Umbilical cord (tissue), 2 donors: ENCODE measurements around the gene SMG6. TPM values are rescaled to one million over a fixed set of nuclear protein-coding genes. Genes with fewer than 3 reads are reported as not detected.
A peak's percentile ranks its signal among the peaks of the same experiment; 100 is the strongest.

Experiments used
- DNase-seq: peaks from one replicate; pipeline ENCODE4 v3.0.0-alpha.2; 2015; ENCODE audit warnings: low spot score
- total RNA-seq: library from RNA; depleted of rRNA; stranded (reverse); fragments of >200 nt; gene quantifications from one replicate; pipeline ENCODE4 v1.2.3, GENCODE V29; 2014; ENCODE audit warnings: low replicate concordance; ENCODE audit not compliant: insufficient read depth

The SMG6 gene
- total RNA-seq, 1 donor from 2014 or later, result 29.1 TPM

DNA sequence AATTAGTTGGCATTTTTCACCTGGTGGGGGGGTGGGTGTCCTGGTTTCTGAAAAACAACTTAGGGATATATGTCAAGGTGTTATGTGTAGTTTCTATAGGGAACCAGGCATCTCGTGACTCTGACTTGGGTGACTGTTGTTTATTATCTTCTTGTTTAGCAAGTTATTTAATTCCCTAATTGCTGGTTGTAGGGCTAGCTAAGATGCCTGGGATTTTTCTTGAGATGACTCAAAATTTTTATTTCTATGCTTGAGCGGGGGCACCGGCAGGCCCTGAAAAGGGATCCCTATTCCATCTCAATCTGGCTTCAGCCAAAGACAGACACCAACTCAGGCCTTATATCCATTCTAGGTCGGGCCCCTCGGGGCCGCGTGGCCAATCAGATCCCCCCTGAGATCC, 270.4 kb downstream of the SMG6 start:
- no peak for DNase-seq

GRCh38 chr17:2030779-2031163, 272.8 kb downstream of the SMG6 start:
- DNase-seq, result no peak

- DNase-seq, result peak; percentile 85
Observed at GRCh38 chr17:2029911-2030778, 273.4 kb downstream of the SMG6 start, which contains the start of gene DPH1. Gene DPH1, plus strand, starts transcription at chr17:2030153. Its CDS starts 17 bp downstream, at chr17:2030170.

DNA sequence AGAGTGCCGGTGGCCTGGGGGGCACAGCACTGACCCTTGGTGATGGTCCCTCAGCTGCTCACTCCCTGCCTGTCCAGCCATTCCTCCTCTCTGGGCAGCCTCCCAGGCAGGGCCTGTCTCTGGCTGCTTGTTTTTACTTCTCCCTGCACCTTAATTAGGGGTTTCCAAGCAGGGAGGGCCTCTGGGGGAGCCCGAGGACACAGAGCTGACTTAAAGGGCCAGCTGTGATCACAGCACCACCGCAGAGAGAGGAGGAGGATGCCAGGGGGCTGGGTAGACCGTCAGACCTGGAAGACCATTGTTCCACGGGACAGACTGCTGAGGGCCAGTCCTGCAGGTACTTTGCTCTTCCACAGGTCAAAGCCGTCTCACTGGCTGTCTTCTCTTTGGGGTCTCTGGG, 274.8 kb downstream of the SMG6 start:
- no peak for DNase-seq

GRCh38 chr17:2028234-2028614, 275.4 kb downstream of the SMG6 start:
- no peak for DNase-seq

DNA sequence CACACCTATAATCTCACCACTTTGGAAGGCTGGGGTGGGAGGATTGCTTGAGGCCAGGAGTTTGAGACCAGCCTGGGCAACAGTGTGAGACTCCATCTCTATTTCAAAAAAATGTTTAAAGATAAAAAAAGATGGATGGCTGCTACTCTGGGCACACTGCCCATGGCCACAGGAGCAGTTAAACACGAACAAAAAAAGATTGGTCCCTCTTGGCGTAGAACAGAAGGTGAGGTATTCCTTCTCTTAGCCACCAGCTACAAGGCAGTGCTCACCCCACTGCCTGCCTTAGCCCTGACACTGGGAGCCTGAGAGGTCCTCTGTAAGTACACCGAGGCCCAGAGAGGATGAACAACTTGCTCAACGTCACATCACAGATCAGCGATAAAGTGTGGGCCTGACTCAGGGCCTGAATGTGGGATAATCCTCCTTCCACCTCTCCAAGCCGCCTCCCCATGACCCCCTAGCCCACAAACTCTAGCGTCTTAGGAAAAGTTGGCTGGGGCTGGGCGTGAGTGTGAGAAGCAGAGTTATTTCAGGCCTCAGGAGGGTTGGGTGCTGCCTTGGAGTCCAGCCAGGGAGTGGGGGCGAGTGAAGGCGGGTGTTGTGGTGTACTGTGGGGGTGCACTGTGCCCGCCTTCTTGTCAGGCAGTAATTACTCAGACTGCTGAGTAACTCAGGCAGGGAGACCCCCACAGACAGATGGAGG, 275.9 kb downstream of the SMG6 start:
- DNase-seq, result no peak

DNA sequence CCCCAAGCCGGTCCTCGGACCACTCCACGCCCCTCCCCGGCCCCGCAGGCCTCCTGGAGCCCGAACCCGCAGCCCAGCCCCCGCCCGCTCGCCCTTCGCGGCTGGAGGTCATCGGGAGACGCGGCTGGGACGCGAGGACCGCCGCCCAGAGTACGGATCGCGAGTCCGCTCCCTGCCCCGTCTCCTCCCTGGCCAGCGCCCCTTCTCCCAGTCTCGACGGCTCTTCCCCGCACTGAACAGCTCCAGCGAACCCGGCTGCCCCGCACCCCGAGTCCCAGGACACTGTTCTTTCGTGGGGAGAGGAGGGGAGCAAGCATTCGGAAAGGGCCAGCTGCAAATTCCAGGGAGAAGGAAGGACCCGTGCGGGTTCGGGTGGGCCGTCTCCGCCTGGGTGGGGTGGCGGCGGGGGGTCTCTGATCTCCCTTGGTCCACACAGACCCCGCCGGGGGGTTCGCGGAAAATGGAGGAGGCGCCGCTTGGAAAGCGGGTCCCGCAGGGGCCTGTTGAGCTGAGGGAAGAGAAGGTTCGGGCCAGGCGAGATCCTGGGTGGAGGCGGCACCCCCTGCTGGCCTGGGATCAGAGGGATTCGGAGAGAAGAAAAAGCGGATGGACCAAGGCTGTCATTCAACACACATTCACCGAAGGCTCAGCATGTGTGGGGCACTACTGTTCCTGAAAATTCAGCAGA, 277.8 kb downstream of the SMG6 start:
- DNase-seq, result peak; percentile 56

GRCh38 chr17:2025220-2025621, 278.4 kb downstream of the SMG6 start, which contains the start of gene RTN4RL1:
Gene RTN4RL1, minus strand, starts transcription at chr17:2025334. Its CDS starts 469 bp downstream, at chr17:2024865.
- peak; percentile 70 for DNase-seq

- no peak for DNase-seq
Observed at GRCh38 chr17:2024572-2025219, 278.9 kb downstream of the SMG6 start.

DNA sequence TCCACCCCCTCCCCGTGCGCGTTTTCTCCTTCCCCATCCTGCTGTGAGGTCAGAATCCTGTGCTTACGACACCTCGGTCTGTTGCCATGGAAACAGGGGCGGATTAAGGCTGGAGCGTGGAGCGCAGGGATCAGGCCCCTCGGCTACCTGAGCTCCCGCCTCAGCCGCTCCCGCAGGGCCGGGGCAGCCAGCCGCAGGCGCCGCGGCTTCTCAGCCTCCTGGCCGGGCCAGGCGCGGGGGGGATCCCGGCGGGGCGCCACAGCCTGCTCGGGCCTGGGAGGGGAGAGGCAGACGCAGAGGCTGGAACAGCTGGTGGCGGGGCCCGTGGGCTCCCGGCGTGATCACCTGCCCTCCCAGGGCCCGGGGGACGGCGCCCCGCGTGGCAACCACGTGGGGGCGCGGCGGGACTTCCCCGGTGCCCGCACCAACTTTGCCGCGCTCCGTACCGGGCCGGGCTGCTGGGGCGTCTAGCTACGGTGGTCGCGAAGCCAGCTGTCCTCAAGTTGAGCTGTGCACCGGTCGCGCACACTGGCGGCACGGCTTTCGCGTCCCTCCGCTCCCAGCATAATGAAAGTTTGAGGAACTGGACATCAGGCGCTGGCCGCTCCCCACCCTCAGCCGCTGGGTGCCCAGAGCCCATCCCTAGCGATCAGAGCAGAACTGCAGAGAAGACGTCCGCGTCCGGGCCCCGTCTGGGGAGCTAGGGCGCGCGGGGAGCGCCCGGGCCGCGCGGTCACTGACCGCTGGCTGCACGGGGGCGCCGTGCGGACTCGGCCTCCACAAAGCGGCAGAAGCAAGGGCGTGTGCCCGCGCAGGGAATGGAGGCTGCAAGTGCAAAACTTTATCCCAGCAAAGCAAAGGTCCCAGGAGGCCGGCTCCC, 279.7 kb downstream of the SMG6 start:
- DNase-seq, result peak; percentile 48

GRCh38 chr17:2023256-2023655, 280.3 kb downstream of the SMG6 start:
- DNase-seq, result no peak

DNA sequence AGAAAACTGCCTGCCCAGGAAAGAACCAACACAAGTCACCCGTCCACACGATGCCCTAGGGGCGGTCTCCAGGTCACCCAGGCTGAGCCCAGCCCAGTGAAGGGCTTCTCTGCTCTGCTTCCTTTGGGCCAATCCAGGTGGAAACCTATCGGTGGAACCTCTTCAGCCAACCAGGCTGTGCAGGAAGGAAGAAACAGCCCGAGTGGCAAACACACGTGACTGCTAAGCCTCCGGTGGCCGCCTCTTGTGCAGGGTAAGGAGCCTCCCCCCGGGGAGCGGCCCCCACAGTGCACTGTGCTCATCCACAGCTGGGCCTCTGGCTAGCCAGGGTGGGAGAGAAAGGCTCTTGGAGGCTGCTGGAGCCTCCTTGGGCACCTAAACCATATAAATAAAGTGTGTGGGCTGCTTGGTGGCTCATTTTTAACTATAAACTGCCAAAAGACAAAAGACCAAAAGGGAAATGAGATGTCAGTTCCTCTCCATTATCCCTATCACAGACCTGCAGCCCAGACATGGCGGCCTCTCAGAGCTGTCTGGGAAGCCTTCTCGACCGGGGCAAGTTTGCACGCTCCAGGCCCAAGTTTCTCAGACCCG, 280.8 kb downstream of the SMG6 start:
- DNase-seq, result no peak

GRCh38 chr17:2020721-2021120, 282.9 kb downstream of the SMG6 start:
- DNase-seq, result no peak

DNA sequence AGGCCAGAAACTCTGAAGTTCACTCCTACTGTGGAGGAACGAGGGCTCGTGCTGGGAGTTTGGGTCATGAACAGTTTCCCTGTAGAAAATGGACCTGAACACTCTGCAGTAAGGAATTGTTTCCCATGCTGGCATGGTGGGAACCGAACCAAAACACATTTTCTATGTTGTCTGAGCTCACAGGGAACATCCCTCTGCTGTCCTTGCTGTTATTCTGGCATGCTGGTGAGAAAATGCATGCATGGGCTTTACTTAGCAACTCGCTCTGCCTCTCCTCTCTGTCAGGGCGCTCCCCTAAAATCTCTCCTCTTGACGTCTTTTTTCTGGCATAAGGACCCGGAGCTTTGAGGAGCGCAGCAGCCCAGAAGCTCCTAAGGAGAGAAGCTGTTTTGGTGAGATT, 283.9 kb downstream of the SMG6 start:
- DNase-seq, result no peak

GRCh38 chr17:2018716-2019510, 284.7 kb downstream of the SMG6 start:
- DNase-seq, result no peak

- no peak for DNase-seq
Observed at GRCh38 chr17:2017274-2017941, 286.2 kb downstream of the SMG6 start.

- DNase-seq, result no peak
Observed at GRCh38 chr17:2016494-2016893, 287.1 kb downstream of the SMG6 start.

GRCh38 chr17:2015314-2015713, 288.3 kb downstream of the SMG6 start:
- DNase-seq, result no peak

DNA sequence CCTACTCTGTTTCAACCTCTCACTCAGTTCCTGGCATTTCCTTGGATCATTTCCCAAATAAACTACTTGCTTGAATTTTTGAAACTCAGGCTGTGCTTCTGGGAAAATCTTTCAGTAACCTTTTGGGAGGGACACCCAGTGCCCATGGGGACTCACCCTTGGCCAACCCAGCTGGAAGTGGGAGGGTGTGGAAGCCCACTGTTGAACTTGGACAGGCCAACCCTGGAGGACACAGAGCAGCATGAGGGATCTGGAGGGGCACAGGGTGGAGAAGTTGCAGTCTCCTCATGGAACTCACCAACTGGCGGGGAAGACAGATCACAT, 289.6 kb downstream of the SMG6 start:
- no peak for DNase-seq
